ENCODE data around the gene TBCEL.

The TBCEL gene

DNA sequence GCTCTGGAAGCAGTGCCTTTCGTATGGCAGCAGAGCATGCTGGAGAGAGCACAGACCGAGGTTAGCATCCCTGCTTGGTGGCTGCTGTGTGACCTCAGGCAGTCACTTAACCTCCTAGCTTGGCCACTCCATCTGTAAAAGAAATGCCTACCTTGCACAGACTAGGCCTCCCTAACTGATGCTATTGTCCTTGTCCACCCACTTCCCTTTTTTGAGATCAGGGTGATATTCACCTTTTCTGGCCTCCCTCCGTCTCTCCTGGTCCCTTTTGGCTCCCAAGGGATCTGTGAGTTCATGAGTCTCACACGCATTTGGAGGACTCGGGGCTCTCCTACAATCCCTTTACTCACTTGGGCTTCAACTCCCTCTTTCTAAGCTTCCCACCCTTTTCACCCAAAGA lies 114.4 kb downstream of the TBCEL start:
- no peak for DNase-seq (ENCODE audit: low read depth)

GRCh38 chr11:121140369-121140768 lies 116.5 kb downstream of the TBCEL start:
- DNase-seq (ENCODE audit: low read depth), result no peak
